Measurements from ENCODE around the gene SAPCD1. TPM values are rescaled to one million over a fixed set of nuclear protein-coding genes. Genes with fewer than 3 reads are reported as not detected.
"Not testable (repeated sequence)": the region's sequence is repeated elsewhere in the genome, so short reads cannot be mapped to it uniquely, and the experiment has no call there.

Gene SAPCD1
- total RNA-seq, 2 donors from 2014 or later: not detected

DNA sequence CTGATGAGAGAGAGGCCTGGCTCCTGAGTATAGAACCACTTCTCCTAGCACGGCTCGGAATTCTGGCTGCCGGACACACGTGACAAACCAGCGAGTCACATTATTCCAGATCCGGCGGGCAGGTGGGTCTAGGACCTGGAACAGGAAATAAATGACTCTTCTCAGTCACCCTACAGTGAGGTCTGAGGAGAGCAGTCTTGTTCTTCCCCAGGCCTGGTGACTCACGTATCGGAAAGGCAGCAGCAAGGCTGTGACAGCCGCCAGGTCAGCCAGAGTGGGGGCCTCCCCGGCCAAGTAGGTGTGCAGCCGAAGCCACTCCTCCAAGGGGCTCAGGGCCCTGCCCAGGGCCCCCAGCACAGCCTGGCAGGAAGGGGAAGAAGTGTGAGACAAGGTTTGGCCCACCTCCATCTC is 30.3 kb downstream of the SAPCD1 start:
- peaks cover 6% of the 10 kb centered on the region for H3K36me3 ChIP-seq
- no peak overlapping the region for H3K27ac ChIP-seq
- no peak overlapping the region for H3K4me3 ChIP-seq
- no peaks in the 10 kb centered on the region for H3K9me3 ChIP-seq
- H3K4me1 ChIP-seq: peaks cover 0 to 12% of the 10 kb centered on the region in 2 donors
- TF ChIP-seq, protein P1, sequence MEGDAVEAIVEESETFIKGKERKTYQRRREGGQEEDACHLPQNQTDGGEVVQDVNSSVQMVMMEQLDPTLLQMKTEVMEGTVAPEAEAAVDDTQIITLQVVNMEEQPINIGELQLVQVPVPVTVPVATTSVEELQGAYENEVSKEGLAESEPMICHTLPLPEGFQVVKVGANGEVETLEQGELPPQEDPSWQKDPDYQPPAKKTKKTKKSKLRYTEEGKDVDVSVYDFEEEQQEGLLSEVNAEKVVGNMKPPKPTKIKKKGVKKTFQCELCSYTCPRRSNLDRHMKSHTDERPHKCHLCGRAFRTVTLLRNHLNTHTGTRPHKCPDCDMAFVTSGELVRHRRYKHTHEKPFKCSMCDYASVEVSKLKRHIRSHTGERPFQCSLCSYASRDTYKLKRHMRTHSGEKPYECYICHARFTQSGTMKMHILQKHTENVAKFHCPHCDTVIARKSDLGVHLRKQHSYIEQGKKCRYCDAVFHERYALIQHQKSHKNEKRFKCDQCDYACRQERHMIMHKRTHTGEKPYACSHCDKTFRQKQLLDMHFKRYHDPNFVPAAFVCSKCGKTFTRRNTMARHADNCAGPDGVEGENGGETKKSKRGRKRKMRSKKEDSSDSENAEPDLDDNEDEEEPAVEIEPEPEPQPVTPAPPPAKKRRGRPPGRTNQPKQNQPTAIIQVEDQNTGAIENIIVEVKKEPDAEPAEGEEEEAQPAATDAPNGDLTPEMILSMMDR (IDR thresholded peaks at IDR 0.05): no peak
- no peaks in the 10 kb centered on the region for H3K27me3 ChIP-seq
- DNase-seq (ENCODE audit: low spot score): no peak

DNA sequence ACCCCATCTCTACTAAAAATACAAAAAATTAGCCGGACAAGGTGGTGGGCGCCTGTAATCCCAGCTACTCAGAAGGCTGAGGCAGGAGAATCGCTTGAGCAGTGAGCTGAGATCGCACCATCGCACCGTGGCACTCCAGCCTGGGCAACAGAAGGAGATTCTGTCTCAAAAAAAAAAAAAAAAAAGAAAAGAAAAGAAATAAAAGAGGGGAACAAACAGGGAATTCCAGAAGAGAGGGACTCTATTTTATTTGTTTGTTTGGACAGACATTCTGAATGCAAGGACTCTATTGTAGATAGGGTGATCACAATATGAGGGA is 31.4 kb downstream of the SAPCD1 start:
- not testable (repeated sequence) for DNase-seq (ENCODE audit: low spot score); H3K4me3 ChIP-seq; H3K27me3 ChIP-seq; H3K27ac ChIP-seq; H3K36me3 ChIP-seq; H3K9me3 ChIP-seq
- peaks cover 0 to 12% of the 10 kb centered on the region in 2 donors for H3K4me1 ChIP-seq

DNA sequence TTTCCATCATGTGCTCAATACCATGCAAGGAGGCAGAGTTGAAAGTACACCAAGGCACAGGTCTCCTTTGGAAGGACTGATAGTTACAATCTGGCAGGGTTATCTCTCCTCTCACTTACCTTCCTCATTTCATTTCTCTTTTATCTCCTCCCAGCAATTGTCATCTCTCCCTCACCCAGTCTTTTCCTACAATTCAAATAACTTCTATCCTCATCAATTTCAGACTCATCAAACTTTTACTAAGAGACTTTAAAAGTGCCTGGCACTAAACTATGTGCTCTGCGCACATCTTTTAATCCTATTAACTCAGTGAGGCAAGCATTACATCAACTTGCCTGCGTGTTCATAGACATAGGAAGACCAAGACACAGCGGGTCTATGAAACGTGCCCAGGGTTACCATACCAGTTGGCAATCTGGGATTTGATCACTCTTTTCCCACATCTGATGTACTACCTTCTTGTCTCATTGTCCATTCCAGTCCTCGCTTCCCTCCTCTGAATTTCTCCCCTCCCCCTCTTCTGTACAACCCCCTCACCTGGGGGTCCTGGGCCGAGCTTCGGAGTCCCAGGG is 31.9 kb downstream of the SAPCD1 start:
- peaks cover 6% of the 10 kb centered on the region for H3K36me3 ChIP-seq
- no peak for DNase-seq (ENCODE audit: low spot score)
- no peaks in the 10 kb centered on the region for H3K27me3 ChIP-seq
- TF ChIP-seq, protein P1 (IDR thresholded peaks at IDR 0.05): no peak
- peaks cover 0 to 12% of the 10 kb centered on the region in 2 donors for H3K4me1 ChIP-seq
- H3K4me3 ChIP-seq: peak overlapping the region; percentile 67 to 95
- H3K27ac ChIP-seq: peak overlapping the region; percentile 88 to 94
- no peaks in the 10 kb centered on the region for H3K9me3 ChIP-seq

DNA sequence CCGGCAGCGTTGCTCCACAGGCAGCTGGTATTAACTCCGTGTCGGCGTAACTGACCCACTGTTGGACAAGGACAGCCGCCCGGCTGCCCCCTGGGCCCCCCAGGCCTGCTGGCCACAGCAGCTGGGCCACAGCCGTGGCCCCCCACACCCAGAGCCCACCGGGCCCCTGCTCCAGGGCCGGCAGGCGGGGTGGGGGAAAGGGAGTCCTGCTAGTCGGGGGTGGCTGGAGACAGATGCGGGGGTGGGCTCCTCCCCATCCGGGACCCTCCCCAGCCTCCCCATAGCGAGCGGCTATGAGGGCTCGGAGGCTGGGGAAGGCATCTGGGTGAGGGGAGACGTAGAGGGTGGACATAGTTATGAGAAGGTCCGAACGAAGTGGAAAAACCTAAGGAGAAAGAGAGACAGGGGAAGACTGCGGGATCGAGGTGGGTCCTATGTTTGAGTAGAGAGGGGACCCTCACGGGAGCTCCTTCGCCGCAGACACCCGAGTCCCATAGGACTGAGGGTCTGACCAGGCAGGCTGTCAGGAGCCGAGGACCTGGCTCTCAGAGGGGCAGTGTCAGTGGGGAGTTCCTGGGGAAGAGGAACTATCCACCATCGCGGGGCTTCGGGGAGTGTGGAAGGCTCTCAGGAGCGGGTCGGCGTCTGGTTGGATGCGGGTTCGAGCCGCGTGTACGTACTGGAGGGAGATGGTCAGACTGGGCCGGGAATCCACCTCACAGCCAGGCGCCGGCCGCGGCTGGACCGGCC is 32.6 kb downstream of the SAPCD1 start:
- Histone ChIP-seq H3K4me3 (peak overlapping the region; percentile 67 to 95), H3K27me3 (no peaks in the 10 kb centered on the region), H3K36me3 (peaks cover 6% of the 10 kb centered on the region), H3K27ac (peak overlapping the region; percentile 88 to 94), H3K4me1 (peaks cover 0 to 12% of the 10 kb centered on the region in 2 donors), H3K9me3 (no peaks in the 10 kb centered on the region)
- no peak for DNase-seq (ENCODE audit: low spot score)
- TF ChIP-seq, protein P1 (IDR thresholded peaks at IDR 0.05): no peak

DNA sequence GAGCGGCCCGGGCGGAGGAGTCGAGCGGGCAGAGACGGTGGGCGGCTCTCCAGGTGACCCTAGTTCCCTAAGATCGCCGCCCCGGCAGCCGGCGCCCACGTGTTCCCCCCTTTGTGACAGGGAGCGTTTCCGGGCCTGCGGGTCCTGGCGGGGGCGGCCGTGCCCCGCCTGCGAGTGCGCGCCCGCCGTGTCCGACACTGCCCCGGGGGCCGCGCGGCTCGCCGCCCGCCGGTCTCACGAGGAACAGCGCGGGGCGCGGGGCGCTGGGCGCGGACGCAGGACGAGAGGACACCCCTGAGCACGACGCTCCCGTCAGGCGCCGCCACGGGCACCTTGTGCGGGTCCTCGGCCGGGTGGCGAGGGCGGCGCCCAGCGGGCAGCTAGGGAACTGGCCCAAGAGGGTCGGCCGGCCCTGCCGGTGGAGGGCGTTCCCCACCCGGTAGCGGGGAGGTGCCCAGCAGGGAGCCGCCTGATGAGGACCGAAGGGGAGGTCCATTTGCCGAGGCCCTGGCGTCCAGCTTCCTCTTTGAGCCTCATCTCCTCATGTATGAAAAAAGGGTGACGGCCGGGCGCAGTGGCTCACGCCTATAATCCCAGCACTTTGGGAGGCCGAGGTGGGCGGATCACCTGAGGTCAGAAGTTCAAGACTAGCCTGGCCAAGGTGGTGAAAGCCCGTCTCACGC is 33.3 kb downstream of the SAPCD1 start, which contains the start of gene VARS1:
VARS1 (minus strand) TSS at position 137 of the 683 bp plus-strand sequence. CDS start 535 bp downstream, outside the sequence.
- TF ChIP-seq, protein P1 (IDR thresholded peaks at IDR 0.05): peak; percentile 68 to 86

DNA sequence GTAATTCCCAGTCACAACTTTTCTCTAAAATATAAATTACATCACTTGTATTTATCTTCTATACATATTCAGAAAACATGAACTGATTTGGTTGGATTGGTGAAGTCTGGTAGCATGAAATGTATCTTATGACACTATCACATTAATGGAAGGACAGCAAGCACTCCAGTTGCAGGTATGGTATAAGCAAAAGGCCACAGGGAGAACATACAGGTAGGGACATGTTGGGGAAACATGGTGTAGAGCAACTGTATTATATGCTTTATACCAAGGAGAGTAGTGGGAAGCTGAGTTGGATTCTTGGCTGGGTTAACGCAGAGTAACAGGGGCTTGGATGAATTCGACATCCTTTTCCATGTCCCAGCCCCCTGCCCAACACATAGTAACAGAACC is 34.5 kb downstream of the SAPCD1 start:
- Histone ChIP-seq H3K27me3 (no peaks in the 10 kb centered on the region), H3K36me3 (peaks cover 6% of the 10 kb centered on the region), H3K4me3 (no peak overlapping the region), H3K9me3 (no peaks in the 10 kb centered on the region), H3K4me1 (peaks cover 0 to 12% of the 10 kb centered on the region in 2 donors), H3K27ac (no peak overlapping the region)
- DNase-seq (ENCODE audit: low spot score): no peak
- TF ChIP-seq, protein P1 (IDR thresholded peaks at IDR 0.05): no peak

More for the DNA sequence above, 33.3 kb downstream of the SAPCD1 start, which contains the start of gene VARS1:
- Histone ChIP-seq H3K4me3 (peak within 1 kb of the TSS; percentile 67 to 95), H3K27ac (peak within 1 kb of the TSS; percentile 88 to 94), H3K27me3 (no peaks in the 10 kb centered on the region), H3K4me1 (peaks cover 0 to 12% of the 10 kb centered on the region in 2 donors), H3K36me3 (peaks cover 2% of the 10 kb centered on the region), H3K9me3 (no peaks in the 10 kb centered on the region)
- peak; percentile 90 for DNase-seq (ENCODE audit: low spot score)
